Osteoblast (primary cell): ENCODE results near the gene SLC36A1. TPM values are rescaled to one million over a fixed set of nuclear protein-coding genes. Genes with fewer than 3 reads are reported as not detected.
"Not testable (repeated sequence)": the region's sequence is repeated elsewhere in the genome, so short reads cannot be mapped to it uniquely, and the experiment has no call there.

ENCODE experiments used
- DNase-seq: peaks from one replicate; pipeline ENCODE4 v3.0.0; 2011; ENCODE audit warnings: low spot score, mixed read lengths; ENCODE audit not compliant: insufficient read length; ENCODE audit errors: missing footprints
- H2AFZ ChIP-seq: 2 replicates; pipeline ENCODE4 v1.6.0; 2011; ENCODE audit warnings: mild to moderate bottlenecking, low read length
- H3K27ac ChIP-seq: 2 replicates; pipeline ENCODE4 v1.5.1; 2011; ENCODE audit warnings: mild to moderate bottlenecking, low read depth, low read length, moderate library complexity
- H3K27me3 ChIP-seq: 2 replicates; pipeline ENCODE4 v1.6.0; 2012; ENCODE audit warnings: mild to moderate bottlenecking, control low read depth, inconsistent platforms, low read length, moderate library complexity; ENCODE audit not compliant: insufficient read depth
- H3K36me3 ChIP-seq: 2 replicates; pipeline ENCODE4 v1.5.1; 2011; ENCODE audit warnings: mild to moderate bottlenecking, low read length, control low read depth, moderate library complexity; ENCODE audit not compliant: insufficient read depth
- H3K4me1 ChIP-seq: 2 replicates; pipeline ENCODE4 v1.5.1; 2011; ENCODE audit warnings: mild to moderate bottlenecking, low read length, control low read depth, moderate library complexity; ENCODE audit not compliant: insufficient read depth
- H3K4me2 ChIP-seq: 2 replicates; pipeline ENCODE4 v1.6.0; 2011; ENCODE audit warnings: mild to moderate bottlenecking, low read length; ENCODE audit not compliant: insufficient read depth
- H3K4me3 ChIP-seq: fragments of 200-600 bp; sonication (generic); 3 replicates; pipeline ENCODE4 v1.5.1; 2012; ENCODE audit warnings: mild to moderate bottlenecking, low read length, inconsistent platforms; ENCODE audit not compliant: insufficient read depth
- H3K79me2 ChIP-seq: 2 replicates; pipeline ENCODE4 v1.6.0; 2012; ENCODE audit warnings: mild to moderate bottlenecking, low read length, control low read depth, inconsistent platforms; ENCODE audit not compliant: insufficient read depth
- H3K9me3 ChIP-seq: 2 replicates; pipeline ENCODE4 v1.5.1; 2011; ENCODE audit warnings: low read depth, low read length, control low read depth
- H4K20me1 ChIP-seq: 2 replicates; pipeline ENCODE4 v1.6.0; 2012; ENCODE audit warnings: mild to moderate bottlenecking, low read length, control low read depth; ENCODE audit not compliant: insufficient read depth
- CTCF ChIP-seq: IDR thresholded peaks from 2 replicates; pipeline ENCODE4 v1.5.1; 2011; ENCODE audit warnings: mild to moderate bottlenecking, low read depth, low read length, moderate library complexity; ENCODE audit errors: extremely low read depth
- total RNA-seq: library from RNA; depleted of rRNA; stranded (reverse); fragments of >200 nt; gene quantifications from 2 replicates; pipeline ENCODE4 v1.2.3, GENCODE V29; 2012

Gene SLC36A1
- total RNA-seq, 1 donor, result 19.5 TPM

- Histone ChIP-seq H3K4me1 (no peaks in the 10 kb centered on the region), H3K27me3 (no peaks in the 10 kb centered on the region), H4K20me1 (no peaks in the 10 kb centered on the region), H2AFZ (no peak overlapping the region), H3K9me3 (no peaks in the 10 kb centered on the region), H3K36me3 (no peaks in the 10 kb centered on the region), H3K27ac (no peak overlapping the region), H3K4me2 (no peak overlapping the region), H3K4me3 (no peak overlapping the region), H3K79me2 (no peaks in the 10 kb centered on the region)
- no peak for TF ChIP-seq CTCF
- DNase-seq, result no peak
Observed at GRCh38 chr5:151504006-151504405, 56.6 kb downstream of the SLC36A1 start.

GRCh38 chr5:151508308-151508707 lies 60.9 kb downstream of the SLC36A1 start:
- not testable (repeated sequence) for H3K36me3 ChIP-seq, H2AFZ ChIP-seq, H3K4me3 ChIP-seq, DNase-seq, H4K20me1 ChIP-seq, H3K79me2 ChIP-seq, H3K4me1 ChIP-seq, H3K9me3 ChIP-seq, H3K27me3 ChIP-seq, H3K4me2 ChIP-seq, H3K27ac ChIP-seq

GRCh38 chr5:151509231-151509630 lies 61.8 kb downstream of the SLC36A1 start:
- Histone ChIP-seq H3K27me3 (no peaks in the 10 kb centered on the region), H3K27ac (no peak overlapping the region)
- TF ChIP-seq CTCF, result no peak

GRCh38 chr5:151509836-151510235 lies 62.4 kb downstream of the SLC36A1 start:
- H3K27ac ChIP-seq, result no peak overlapping the region
- no peak overlapping the region for H3K4me2 ChIP-seq
- no peak overlapping the region for H3K4me3 ChIP-seq
- H2AFZ ChIP-seq, result no peak overlapping the region
- H3K9me3 ChIP-seq, result no peaks in the 10 kb centered on the region
- no peak for DNase-seq
- no peaks in the 10 kb centered on the region for H3K79me2 ChIP-seq
- no peak for TF ChIP-seq CTCF
- H4K20me1 ChIP-seq, result no peaks in the 10 kb centered on the region
- H3K4me1 ChIP-seq, result no peaks in the 10 kb centered on the region
- no peaks in the 10 kb centered on the region for H3K36me3 ChIP-seq
- no peaks in the 10 kb centered on the region for H3K27me3 ChIP-seq

More at GRCh38 chr5:151509231-151509630, 61.8 kb downstream of the SLC36A1 start:
- no peaks in the 10 kb centered on the region for H3K36me3 ChIP-seq
- H3K79me2 ChIP-seq, result no peaks in the 10 kb centered on the region
- no peak overlapping the region for H3K4me2 ChIP-seq
- H3K9me3 ChIP-seq, result no peaks in the 10 kb centered on the region
- H4K20me1 ChIP-seq, result no peaks in the 10 kb centered on the region
- no peak for DNase-seq
- H3K4me3 ChIP-seq, result no peak overlapping the region
- H2AFZ ChIP-seq, result no peak overlapping the region
- no peaks in the 10 kb centered on the region for H3K4me1 ChIP-seq
